Activated T-cell treated with anti-CD3 and anti-CD28 coated beads, Interleukin-2, amount 50 U/mL, for 4 hours (primary cell): ENCODE results near the gene FOXC1. TPM values are rescaled to one million over a fixed set of nuclear protein-coding genes. Genes with fewer than 3 reads are reported as not detected.

Experiments used
- ATAC-seq, 2 donors: fragments of 200-7000 bp; cut with Tn5 transposase; one replicate each; pipeline ENCODE4 v1.10.0; 2021
- DNase-seq: peaks from one replicate; pipeline ENCODE4 v3.0.0-alpha.2; 2020
- H3K27me3 Mint-ChIP-seq: one replicate; pipeline ENCODE4 v1.8.0; 2021; ENCODE audit warnings: low read depth, mixed read lengths
- H3K36me3 Mint-ChIP-seq: one replicate; pipeline ENCODE4 v1.8.0; 2022; ENCODE audit warnings: mixed read lengths; ENCODE audit not compliant: insufficient read depth
- H3K4me1 Mint-ChIP-seq: one replicate; pipeline ENCODE4 v1.8.0; 2021; ENCODE audit warnings: low read depth, mixed read lengths
- H3K4me3 Mint-ChIP-seq: one replicate; pipeline ENCODE4 v1.8.0; 2021; ENCODE audit warnings: mild to moderate bottlenecking, moderate library complexity, mixed read lengths
- H3K9me3 Mint-ChIP-seq: one replicate; pipeline ENCODE4 v1.8.0; 2021; ENCODE audit warnings: mixed read lengths
- total RNA-seq, 3 donors: library from RNA; stranded (reverse); gene quantifications; one replicate each; pipeline ENCODE4 v1.2.1, GENCODE V29; 2021

The FOXC1 gene
- total RNA-seq, 3 donors from 2014 or later, result 0.05 to 0.08 (median 0.05) TPM

GRCh38 chr6:1640476-1640875, 30.8 kb downstream of the FOXC1 start:
- no peak for ATAC-seq
- H3K9me3 Mint-ChIP-seq, result no peaks in the 10 kb centered on the region
- H3K27me3 Mint-ChIP-seq, result no peaks in the 10 kb centered on the region
- DNase-seq, result no peak
- H3K4me1 Mint-ChIP-seq, result no peaks in the 10 kb centered on the region
- peaks cover 5% of the 10 kb centered on the region for H3K36me3 Mint-ChIP-seq
- H3K4me3 Mint-ChIP-seq, result no peak overlapping the region

DNA sequence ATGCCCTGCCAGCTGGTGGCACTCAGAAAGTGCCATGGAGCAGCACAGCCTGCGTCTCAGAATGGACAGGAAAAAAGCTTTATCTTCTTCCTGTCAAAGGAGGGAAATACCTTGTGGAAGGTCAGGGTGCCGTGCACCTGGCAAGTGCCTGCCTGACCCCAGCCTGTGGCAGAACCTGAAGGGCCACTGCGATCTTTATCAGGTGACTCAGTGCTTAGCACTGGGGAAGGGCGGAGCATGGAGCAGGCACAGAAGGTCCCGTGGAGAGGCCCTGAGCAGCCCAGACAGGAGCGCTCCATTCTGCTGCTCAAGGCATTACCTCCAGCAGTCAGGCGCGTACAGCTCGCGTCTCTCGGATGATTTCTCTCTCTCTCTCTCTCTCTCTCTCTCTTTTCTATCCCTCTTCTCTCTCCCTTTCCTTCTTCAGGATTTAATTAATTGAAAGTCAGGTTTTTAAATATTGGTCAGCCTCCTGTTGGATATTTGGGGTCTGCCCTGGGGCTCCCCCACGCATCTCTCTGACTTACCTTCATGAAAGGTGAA, 31.7 kb downstream of the FOXC1 start:
- Mint-ChIP-seq H3K4me1 (no peaks in the 10 kb centered on the region), H3K4me3 (no peak overlapping the region), H3K27me3 (no peaks in the 10 kb centered on the region), H3K36me3 (peaks cover 2% of the 10 kb centered on the region), H3K9me3 (no peaks in the 10 kb centered on the region)
- ATAC-seq, result no peak
- DNase-seq, result no peak

- ATAC-seq, result no peak
- H3K36me3 Mint-ChIP-seq, result no peaks in the 10 kb centered on the region
These were observed 33.4 kb downstream of the FOXC1 start for GRCh38 chr6:1643111-1643510.

GRCh38 chr6:1643830-1644445, 34.2 kb downstream of the FOXC1 start:
- Mint-ChIP-seq H3K36me3 (peaks cover 2% of the 10 kb centered on the region), H3K4me3 (no peak overlapping the region), H3K4me1 (no peaks in the 10 kb centered on the region), H3K9me3 (no peaks in the 10 kb centered on the region), H3K27me3 (no peaks in the 10 kb centered on the region)
- DNase-seq (no peak), ATAC-seq (no peak)

More at GRCh38 chr6:1643111-1643510, 33.4 kb downstream of the FOXC1 start:
- no peaks in the 10 kb centered on the region for H3K9me3 Mint-ChIP-seq
- no peaks in the 10 kb centered on the region for H3K4me1 Mint-ChIP-seq
- no peak for DNase-seq
- H3K27me3 Mint-ChIP-seq, result no peaks in the 10 kb centered on the region
- no peak overlapping the region for H3K4me3 Mint-ChIP-seq

- Mint-ChIP-seq H3K4me3 (no peak overlapping the region), H3K36me3 (peaks cover 2% of the 10 kb centered on the region), H3K9me3 (no peaks in the 10 kb centered on the region), H3K4me1 (no peaks in the 10 kb centered on the region), H3K27me3 (no peaks in the 10 kb centered on the region)
- no peak for ATAC-seq
- DNase-seq, result no peak
These were observed 34.9 kb downstream of the FOXC1 start for GRCh38 chr6:1644516-1645060.

DNA sequence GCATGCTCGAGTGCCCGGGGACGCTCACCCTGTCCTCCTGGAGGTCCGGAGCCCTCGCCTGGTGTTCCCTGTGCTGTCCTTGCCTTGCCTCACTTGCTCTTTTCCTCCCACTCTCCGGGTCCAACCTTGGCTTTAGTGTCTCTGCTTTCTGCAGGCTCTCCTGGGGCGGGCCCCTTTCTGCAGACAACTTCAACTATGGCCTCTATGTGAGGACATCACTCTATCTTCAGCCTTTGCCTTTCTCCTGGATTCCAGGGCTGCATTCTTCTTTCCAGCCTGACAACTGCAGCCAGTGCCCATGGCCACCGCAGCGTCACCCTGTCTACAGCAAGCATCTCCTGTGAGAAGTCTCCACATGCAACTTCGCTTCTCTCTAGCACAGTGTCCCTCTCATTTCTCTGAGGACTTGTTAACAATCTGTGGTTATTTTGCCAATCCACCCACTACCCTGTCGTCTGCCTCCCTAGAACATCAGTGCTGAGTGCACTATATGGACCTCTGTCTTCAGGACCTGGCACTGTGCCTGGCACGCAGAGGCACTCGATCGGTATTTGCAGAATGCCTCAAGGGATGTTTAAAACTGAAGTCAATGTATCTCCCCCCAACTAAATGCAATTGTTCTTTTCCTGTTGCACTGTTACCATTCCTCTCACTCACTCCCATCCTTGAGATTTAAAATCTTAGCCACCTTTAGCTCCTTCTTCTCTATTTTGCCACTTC, 35.9 kb downstream of the FOXC1 start:
- ATAC-seq (no peak), DNase-seq (no peak)
- H3K9me3 Mint-ChIP-seq, result no peaks in the 10 kb centered on the region
- H3K36me3 Mint-ChIP-seq, result peaks cover 2% of the 10 kb centered on the region
- H3K4me1 Mint-ChIP-seq, result no peaks in the 10 kb centered on the region
- H3K27me3 Mint-ChIP-seq, result no peaks in the 10 kb centered on the region
- no peak overlapping the region for H3K4me3 Mint-ChIP-seq

- no peak for DNase-seq
- Mint-ChIP-seq H3K36me3 (peaks cover 2% of the 10 kb centered on the region), H3K27me3 (no peaks in the 10 kb centered on the region), H3K9me3 (no peaks in the 10 kb centered on the region), H3K4me3 (no peak overlapping the region), H3K4me1 (no peaks in the 10 kb centered on the region)
- no peak for ATAC-seq
These were observed 41.6 kb downstream of the FOXC1 start for GRCh38 chr6:1651362-1651761.

DNA sequence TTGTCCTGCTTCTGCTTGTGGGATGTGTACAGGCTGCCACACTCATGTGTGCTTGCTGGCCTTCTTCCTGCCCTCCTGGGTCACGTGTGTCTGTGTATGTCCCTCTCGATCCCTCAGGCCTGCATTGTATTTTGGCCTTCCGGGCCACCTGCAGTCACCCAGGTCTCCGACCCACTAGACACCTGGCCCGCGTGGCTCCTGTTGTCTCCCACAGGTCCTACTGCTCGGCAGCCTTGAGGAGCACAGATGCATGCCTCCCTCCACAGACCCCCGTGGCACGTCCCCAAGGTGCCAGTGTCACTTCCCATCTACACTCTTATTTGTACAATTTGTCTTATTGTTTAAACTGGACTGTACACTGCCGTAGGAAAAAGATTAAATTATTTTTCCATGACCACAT, 43.1 kb downstream of the FOXC1 start:
- Mint-ChIP-seq H3K4me1 (no peaks in the 10 kb centered on the region), H3K36me3 (peaks cover 2% of the 10 kb centered on the region), H3K9me3 (no peaks in the 10 kb centered on the region), H3K4me3 (no peak overlapping the region), H3K27me3 (no peaks in the 10 kb centered on the region)
- ATAC-seq (no peak), DNase-seq (no peak)

- no peaks in the 10 kb centered on the region for H3K27me3 Mint-ChIP-seq
- H3K36me3 Mint-ChIP-seq, result no peaks in the 10 kb centered on the region
- no peak for ATAC-seq
- H3K4me1 Mint-ChIP-seq, result no peaks in the 10 kb centered on the region
- DNase-seq, result no peak
- no peak overlapping the region for H3K4me3 Mint-ChIP-seq
- H3K9me3 Mint-ChIP-seq, result no peaks in the 10 kb centered on the region
These were observed 44.3 kb downstream of the FOXC1 start for GRCh38 chr6:1654054-1654453.

GRCh38 chr6:1657116-1657770, 47.5 kb downstream of the FOXC1 start:
- H3K36me3 Mint-ChIP-seq, result peaks cover 4% of the 10 kb centered on the region
- DNase-seq, result no peak
- H3K4me1 Mint-ChIP-seq, result no peaks in the 10 kb centered on the region
- no peak overlapping the region for H3K4me3 Mint-ChIP-seq
- no peaks in the 10 kb centered on the region for H3K27me3 Mint-ChIP-seq
- no peaks in the 10 kb centered on the region for H3K9me3 Mint-ChIP-seq
- no peak for ATAC-seq

- no peak for DNase-seq
- Mint-ChIP-seq H3K4me1 (no peaks in the 10 kb centered on the region), H3K4me3 (no peak overlapping the region), H3K9me3 (no peaks in the 10 kb centered on the region), H3K27me3 (no peaks in the 10 kb centered on the region), H3K36me3 (peaks cover 4% of the 10 kb centered on the region)
- no peak for ATAC-seq
These were observed 48.1 kb downstream of the FOXC1 start for GRCh38 chr6:1657771-1658165.

DNA sequence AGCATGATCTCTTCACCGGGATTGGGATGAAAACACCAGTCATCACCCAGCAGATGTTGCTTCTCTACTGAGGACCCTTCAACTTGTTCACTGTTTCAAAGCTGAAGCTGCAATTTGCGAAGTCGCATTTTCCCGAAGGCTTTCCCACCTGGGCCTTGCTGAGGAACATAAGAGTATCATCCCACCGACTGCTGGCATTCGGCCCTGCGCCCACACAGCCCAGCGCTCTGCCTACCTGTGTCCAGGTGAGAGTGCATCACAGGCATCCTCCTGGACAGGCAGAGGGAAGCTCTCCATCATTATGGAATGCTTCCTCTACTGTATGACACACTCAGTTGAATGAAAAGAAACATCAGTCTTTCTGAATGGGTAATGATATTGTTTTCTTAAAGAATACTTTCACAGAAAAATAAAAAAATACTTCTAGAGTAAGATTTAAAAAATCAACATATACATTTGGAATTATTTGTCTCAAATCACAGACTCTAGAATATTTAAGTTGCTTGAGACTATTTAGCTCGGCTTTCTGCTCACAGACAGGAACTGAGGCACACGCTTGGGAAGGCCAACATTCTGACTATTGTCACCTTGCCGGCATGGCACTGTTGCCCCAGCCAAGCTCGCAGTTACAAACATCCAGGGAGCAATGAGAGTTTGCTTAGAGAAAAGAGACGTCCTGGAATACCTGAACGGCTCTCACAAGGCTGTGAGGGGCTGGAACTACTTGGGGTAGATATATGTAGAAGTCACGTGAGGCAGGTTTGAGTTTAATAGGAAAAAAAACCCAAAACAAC, 48.7 kb downstream of the FOXC1 start:
- DNase-seq, result no peak
- peaks cover 6% of the 10 kb centered on the region for H3K36me3 Mint-ChIP-seq
- no peaks in the 10 kb centered on the region for H3K27me3 Mint-ChIP-seq
- H3K4me1 Mint-ChIP-seq, result no peaks in the 10 kb centered on the region
- H3K4me3 Mint-ChIP-seq, result no peak overlapping the region
- ATAC-seq, result no peak
- no peaks in the 10 kb centered on the region for H3K9me3 Mint-ChIP-seq

DNA sequence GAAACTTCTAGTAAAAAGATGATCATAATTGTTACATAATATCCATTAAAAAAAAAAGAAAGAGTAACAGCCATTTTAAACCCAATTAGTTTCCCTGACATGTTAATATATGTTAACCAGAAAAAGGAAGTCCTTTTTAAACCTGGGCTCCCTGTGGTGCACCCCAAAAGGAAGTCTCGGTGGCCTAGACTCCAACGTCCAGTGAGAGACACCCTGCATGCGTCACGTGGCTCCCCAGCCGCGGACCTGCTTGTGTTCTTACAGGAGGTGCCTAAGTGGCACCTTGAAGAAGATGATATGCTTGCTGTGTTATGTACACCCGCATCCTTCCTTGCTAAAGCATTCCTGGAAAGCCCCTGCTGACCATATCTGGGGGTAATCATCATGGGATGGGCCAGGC, 50.1 kb downstream of the FOXC1 start:
- no peak for DNase-seq
- Mint-ChIP-seq H3K36me3 (peaks cover 6% of the 10 kb centered on the region), H3K27me3 (no peaks in the 10 kb centered on the region), H3K9me3 (no peaks in the 10 kb centered on the region), H3K4me3 (no peak overlapping the region), H3K4me1 (no peaks in the 10 kb centered on the region)
- no peak for ATAC-seq

GRCh38 chr6:1662534-1662933, 52.8 kb downstream of the FOXC1 start:
- Mint-ChIP-seq H3K4me3 (no peak overlapping the region), H3K4me1 (no peaks in the 10 kb centered on the region), H3K36me3 (peaks cover 6% of the 10 kb centered on the region), H3K27me3 (no peaks in the 10 kb centered on the region), H3K9me3 (no peaks in the 10 kb centered on the region)
- no peak for DNase-seq
- no peak for ATAC-seq
